H1 (cell line): ENCODE data around the gene GRAMD1B. TPM values are rescaled to one million over a fixed set of nuclear protein-coding genes. Genes with fewer than 3 reads are reported as not detected.

ENCODE experiments used
- BACH1 ChIP-seq: IDR thresholded peaks from 2 replicates; pipeline ENCODE4 v1.6.1; 2012; ENCODE audit warnings: low read length, improper control_type of control experiment
- CHD1 ChIP-seq: IDR thresholded peaks from 2 replicates; pipeline ENCODE4 v1.6.1; 2012; ENCODE audit warnings: low read depth, low read length, improper control_type of control experiment
- POLR2AphosphoS5 ChIP-seq: IDR thresholded peaks from 2 replicates; pipeline ENCODE4 v1.6.1; 2011; ENCODE audit warnings: low read depth, low read length
- polyA plus RNA-seq, 7 experiments: library from polyadenylated mRNA; depleted of rRNA in 3 of 7; stranded (reverse) in 5 of 7; unstranded in 2 of 7; fragments of >200 nt in 5 of 7; fragments of 200-250 nt in 2 of 7; gene quantifications; 1 replicate in 5 of 7; 2 replicates in 1 of 7; 4 replicates in 1 of 7; pipeline versions ENCODE4 v1.2.1 to v1.2.3, GENCODE V29; 2011 to 2013; ENCODE audit warnings: missing spikeins in 2 of 7, mixed read lengths in 2 of 7
- total RNA-seq: library from RNA; stranded (reverse); fragmentation: NEBNext Ultra II Directional; extraction: Animal tissue kit (Norgen Biotek cat#: 25700); gene quantifications from 2 replicates; pipeline ENCODE4 v1.2.1, GENCODE V29; 2021

GRAMD1B gene
- total and polyA plus RNA-seq, 2 of the 8 experiments (the other 6 are each of a cell fraction or from before 2014, with no cell fraction given) = 10.1 to 21.2 TPM

GRCh38 chr11:123586568-123586967, 156.5 kb downstream of the GRAMD1B start (continued):
- no peak for TF ChIP-seq BACH1
- no peak for TF ChIP-seq CHD1
- no peak for TF ChIP-seq POLR2AphosphoS5
- TF ChIP-seq, all 59 proteins: peak for 0
